Measurements from ENCODE around the gene SLC16A8. TPM values are rescaled to one million over a fixed set of nuclear protein-coding genes. Genes with fewer than 3 reads are reported as not detected.

The SLC16A8 gene
- total RNA-seq, 1 donor from 2014 or later: 0.08 TPM

GRCh38 chr22:38072322-38073149 is 11.4 kb downstream of the SLC16A8 start:
- TF ChIP-seq CTCF (IDR thresholded peaks at IDR 0.05; ENCODE audit: insufficient read depth, low read length, poor library complexity, severe bottlenecking): no peak
- no peak overlapping the region for H3K4me3 ChIP-seq (ENCODE audit: low read depth, low read length)
- peaks cover 7% of the 10 kb centered on the region for H3K36me3 ChIP-seq (ENCODE audit: control insufficient read depth, insufficient read depth, low read length)
- no peaks in the 10 kb centered on the region for H3K27me3 ChIP-seq (ENCODE audit: control insufficient read depth, insufficient read depth, low read length)
- no peak for DNase-seq (ENCODE audit: low read depth)

GRCh38 chr22:38071421-38072321 is 12.3 kb downstream of the SLC16A8 start:
- Histone ChIP-seq H3K36me3 (ENCODE audit: control insufficient read depth, insufficient read depth, low read length) (peaks cover 7% of the 10 kb centered on the region), H3K4me3 (ENCODE audit: low read depth, low read length) (no peak overlapping the region), H3K27me3 (ENCODE audit: control insufficient read depth, insufficient read depth, low read length) (no peaks in the 10 kb centered on the region)
- no peak for TF ChIP-seq CTCF (IDR thresholded peaks at IDR 0.05; ENCODE audit: insufficient read depth, low read length, poor library complexity, severe bottlenecking)
- DNase-seq (ENCODE audit: low read depth): no peak

GRCh38 chr22:38070250-38070921 is 13.6 kb downstream of the SLC16A8 start:
- Histone ChIP-seq H3K4me3 (ENCODE audit: low read depth, low read length) (no peak overlapping the region), H3K36me3 (ENCODE audit: control insufficient read depth, insufficient read depth, low read length) (peaks cover 7% of the 10 kb centered on the region), H3K27me3 (ENCODE audit: control insufficient read depth, insufficient read depth, low read length) (no peaks in the 10 kb centered on the region)
- no peak for DNase-seq (ENCODE audit: low read depth)
- TF ChIP-seq CTCF (IDR thresholded peaks at IDR 0.05; ENCODE audit: insufficient read depth, low read length, poor library complexity, severe bottlenecking): no peak

GRCh38 chr22:38069372-38070249 is 14.4 kb downstream of the SLC16A8 start:
- H3K36me3 ChIP-seq (ENCODE audit: control insufficient read depth, insufficient read depth, low read length): peaks cover 7% of the 10 kb centered on the region
- no peak for DNase-seq (ENCODE audit: low read depth)
- no peaks in the 10 kb centered on the region for H3K27me3 ChIP-seq (ENCODE audit: control insufficient read depth, insufficient read depth, low read length)
- no peak overlapping the region for H3K4me3 ChIP-seq (ENCODE audit: low read depth, low read length)
- TF ChIP-seq CTCF (IDR thresholded peaks at IDR 0.05; ENCODE audit: insufficient read depth, low read length, poor library complexity, severe bottlenecking): peak; percentile 43
